Cardiac ventricle fibroblast (primary cell): Measurements from ENCODE around the gene SNX25. TPM values are rescaled to one million over a fixed set of nuclear protein-coding genes. Genes with fewer than 3 reads are reported as not detected.

Source experiments
- total RNA-seq: library from RNA; depleted of rRNA; stranded (reverse); fragments of >200 nt; gene quantifications from 2 replicates; pipeline ENCODE4 v1.2.3, GENCODE V29; 2015

Gene SNX25
- total RNA-seq: 11.4 and 11.8 TPM in 2 replicates

DNA sequence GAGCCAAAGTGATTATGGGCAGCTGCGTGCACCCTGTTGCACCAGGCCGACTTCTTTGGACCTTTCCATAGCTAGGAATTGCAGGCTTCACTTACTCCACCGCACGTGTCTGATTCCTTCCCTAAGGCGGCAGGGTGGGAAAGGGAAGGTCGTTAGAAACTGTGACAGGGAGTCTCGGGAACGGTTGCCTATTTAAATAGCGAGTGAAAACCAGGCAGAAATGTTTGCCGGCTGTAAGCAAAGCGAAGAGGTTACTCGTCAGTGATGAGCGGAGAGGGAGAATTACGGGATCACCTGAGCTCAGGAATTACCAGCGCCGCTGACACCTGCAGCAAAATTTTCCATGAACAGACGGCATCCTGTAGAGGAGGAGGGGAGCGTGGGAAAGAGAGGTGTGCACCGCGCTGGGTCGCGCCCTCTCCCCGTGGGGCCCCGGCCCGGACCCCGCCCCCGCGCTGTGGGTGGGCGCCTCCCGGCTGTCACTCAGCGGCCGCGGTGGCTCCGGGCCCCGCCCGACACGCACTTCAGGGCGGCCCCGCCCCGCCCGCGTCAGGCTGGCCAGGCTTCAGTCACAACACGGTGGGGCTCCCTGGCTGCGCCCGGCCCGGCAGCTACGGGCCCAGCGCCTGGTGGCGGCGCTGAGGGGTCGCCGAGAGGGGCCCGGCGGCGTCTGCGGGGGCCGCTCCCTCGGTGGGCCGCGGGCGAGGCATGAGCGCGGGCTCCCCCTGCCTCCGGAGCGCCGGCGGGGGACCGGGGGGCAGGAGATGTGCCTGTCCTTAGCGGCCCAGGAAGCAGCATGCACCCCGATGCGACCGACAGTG is at the start of gene SNX25:
TSS of gene SNX25 (plus strand) at position 568 of the 821 bp plus-strand sequence. CDS start at position 797, 229 bp downstream.

GRCh38 chr4:185203486-185204237 is 5.7 kb upstream of the SNX25 start, which contains the start of gene CFAP97:
Gene CFAP97, minus strand, starts transcription at chr4:185204000. Its CDS starts 12,804 bp downstream, at chr4:185191196.

DNA sequence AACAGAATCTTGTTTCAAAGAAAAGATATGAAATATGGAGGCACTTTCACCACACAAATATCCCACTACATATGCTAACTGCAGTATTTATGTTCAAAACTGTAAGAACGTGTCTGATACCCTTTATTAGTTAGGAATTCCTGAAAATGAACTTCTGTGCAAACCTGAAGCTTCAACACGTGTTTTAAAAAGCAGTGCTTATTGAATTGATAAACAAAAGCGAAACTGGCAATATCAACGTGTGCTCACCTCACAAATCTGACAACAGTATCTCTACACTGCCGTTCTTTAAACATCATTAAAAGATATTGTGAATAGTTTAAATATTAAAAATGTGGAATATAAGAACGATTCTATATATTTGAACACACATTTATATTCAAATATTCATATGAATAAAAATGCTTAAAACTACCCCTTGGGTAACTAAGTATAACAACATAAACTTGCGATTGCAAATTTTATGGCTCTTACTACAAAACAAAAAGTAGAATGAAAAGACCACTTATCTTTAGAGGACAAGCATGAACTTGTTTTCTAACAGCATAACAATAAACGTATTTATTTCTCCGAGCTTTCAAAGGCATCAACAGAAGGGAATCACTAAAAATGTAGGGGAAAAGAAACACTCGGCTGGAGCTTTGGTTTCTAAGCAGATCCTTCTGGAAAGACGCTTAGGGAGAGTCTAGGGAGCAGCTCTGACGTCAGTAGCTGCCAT is 186.0 kb downstream of the SNX25 start, which contains the start of gene LRP2BP:
TSS of gene LRP2BP (minus strand) at position 687 of the 718 bp plus-strand sequence. CDS start 17,738 bp downstream, outside the sequence.

DNA sequence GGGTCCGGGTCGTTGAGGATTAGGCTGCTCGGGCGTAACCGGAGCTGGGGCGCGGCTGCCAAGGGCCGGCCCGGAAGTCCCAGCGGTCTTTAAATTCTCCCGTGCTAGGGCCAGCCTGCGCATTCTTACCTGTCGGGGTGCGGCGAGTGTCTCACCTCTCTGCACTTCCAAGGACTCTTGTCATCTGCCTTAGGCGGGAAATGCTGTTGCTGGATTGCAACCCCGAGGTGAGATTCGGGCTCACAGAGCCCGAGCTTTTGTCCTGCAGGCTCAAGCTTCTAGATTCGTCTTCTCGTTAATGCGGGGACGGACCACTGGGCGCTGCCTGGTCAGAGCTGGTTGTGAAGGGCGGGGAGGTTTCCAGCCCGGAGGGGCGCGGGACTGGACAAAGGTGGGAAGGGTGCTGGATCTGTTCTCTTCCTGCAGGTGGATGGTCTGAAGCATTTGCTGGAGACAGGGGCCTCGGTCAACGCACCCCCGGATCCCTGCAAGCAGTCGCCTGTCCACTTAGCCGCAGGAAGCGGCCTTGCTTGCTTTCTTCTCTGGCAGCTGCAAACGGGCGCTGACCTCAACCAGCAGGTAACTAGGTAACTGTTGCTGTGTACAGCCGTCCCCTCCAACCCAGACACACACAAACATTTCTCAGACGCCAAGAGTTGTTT is 187.5 kb downstream of the SNX25 start, which contains the start of gene ANKRD37:
TSS of gene ANKRD37 (plus strand) at position 118 of the 662 bp plus-strand sequence. CDS start at position 201, 83 bp downstream.

Other genes starting within 250 kb of the SNX25 start
- gene HELT, start 191.1 kb upstream of the SNX25 start, total RNA-seq: not detected in 2 replicates
- gene SLC25A4, start 66.3 kb upstream of the SNX25 start, total RNA-seq: 4.2 and 7.7 TPM in 2 replicates
- gene CFAP97, start 5.6 kb upstream of the SNX25 start, total RNA-seq: 24.8 and 29.1 TPM in 2 replicates
- 0.37 and 1.1 TPM in 2 replicates for gene LRP2BP, start 186.3 kb downstream of the SNX25 start, total RNA-seq
- gene ANKRD37, start 187.2 kb downstream of the SNX25 start, total RNA-seq: 5.7 and 6.9 TPM in 2 replicates
- gene UFSP2, start 216.4 kb downstream of the SNX25 start, total RNA-seq: 20.9 and 22.2 TPM in 2 replicates